C4-2B (cell line): ENCODE measurements around the gene PLEKHA8.

ENCODE experiments used
- H3K27ac ChIP-seq: fragments of 450-650 bp; 2 replicates; pipeline ENCODE4 v1.5.1; 2017
- CTCF ChIP-seq: fragments of 450-650 bp; conservative IDR thresholded peaks from 2 replicates; pipeline ENCODE4 v1.5.1; 2017; ENCODE audit warnings: mild to moderate bottlenecking
- ZFX ChIP-seq: fragments of 450-650 bp; IDR thresholded peaks from 2 replicates; pipeline ENCODE4 v1.6.1; 2017

PLEKHA8 gene

GRCh38 chr7:30144657-30145306 lies 116.6 kb downstream of the PLEKHA8 start:
- H3K27ac ChIP-seq = no peak overlapping the region
- no peak for TF ChIP-seq CTCF
- no peak for TF ChIP-seq ZFX

DNA sequence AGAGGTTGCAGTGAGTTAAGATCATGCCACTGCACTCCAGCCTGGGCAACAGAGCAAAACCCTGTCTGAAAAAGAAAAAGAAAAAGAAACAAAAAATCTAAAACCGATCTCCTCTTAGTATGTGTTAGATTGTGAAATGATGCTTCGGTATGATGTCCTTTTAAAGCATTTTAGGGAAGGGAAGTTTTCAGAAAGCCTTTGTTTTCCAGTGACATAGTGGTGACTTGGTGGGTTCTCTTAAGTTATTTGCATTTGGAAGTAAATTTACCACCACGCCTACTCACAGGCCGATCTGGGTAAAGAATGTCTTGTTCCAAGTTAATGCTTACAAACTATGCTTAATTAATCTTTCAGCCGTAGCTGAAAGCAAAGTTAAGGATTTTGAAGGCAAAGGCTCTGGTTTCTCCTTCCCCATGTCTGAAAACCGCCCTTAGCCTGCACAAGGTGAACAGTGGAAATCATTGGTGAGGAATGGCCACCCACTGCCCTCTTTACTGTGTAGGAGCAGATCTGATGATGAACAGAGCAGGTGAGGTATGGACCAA lies 117.3 kb downstream of the PLEKHA8 start:
- H3K27ac ChIP-seq = no peak overlapping the region
- TF ChIP-seq CTCF (no peak), ZFX (no peak)

GRCh38 chr7:30146127-30146612 lies 118.0 kb downstream of the PLEKHA8 start:
- no peak overlapping the region for H3K27ac ChIP-seq
- TF ChIP-seq ZFX = no peak
- no peak for TF ChIP-seq CTCF

DNA sequence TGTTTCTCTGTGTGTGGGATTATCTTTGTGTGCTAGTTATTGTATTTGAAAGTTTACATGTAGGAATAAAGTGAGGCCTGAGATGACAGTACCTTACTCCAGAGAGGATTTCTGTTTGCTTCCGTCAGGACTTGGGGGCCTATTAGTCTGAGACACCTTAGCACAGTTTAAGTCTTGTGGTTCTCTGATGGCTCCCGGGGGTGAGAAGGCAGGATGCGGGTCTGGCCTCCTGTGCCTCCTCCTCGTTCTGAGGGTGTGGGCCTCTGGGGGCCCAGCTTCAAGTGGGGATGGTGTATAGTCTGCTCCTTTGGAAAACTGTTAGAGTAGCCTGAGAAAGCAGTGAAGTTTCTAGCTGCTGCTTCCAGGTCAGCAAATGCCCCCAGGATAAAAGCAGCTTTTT lies 119.0 kb downstream of the PLEKHA8 start:
- no peak for TF ChIP-seq ZFX
- TF ChIP-seq CTCF = no peak
- no peak overlapping the region for H3K27ac ChIP-seq

- H3K27ac ChIP-seq = no peak overlapping the region
- TF ChIP-seq CTCF = no peak
- no peak for TF ChIP-seq ZFX
Observed at GRCh38 chr7:30147785-30148184, 119.6 kb downstream of the PLEKHA8 start.

DNA sequence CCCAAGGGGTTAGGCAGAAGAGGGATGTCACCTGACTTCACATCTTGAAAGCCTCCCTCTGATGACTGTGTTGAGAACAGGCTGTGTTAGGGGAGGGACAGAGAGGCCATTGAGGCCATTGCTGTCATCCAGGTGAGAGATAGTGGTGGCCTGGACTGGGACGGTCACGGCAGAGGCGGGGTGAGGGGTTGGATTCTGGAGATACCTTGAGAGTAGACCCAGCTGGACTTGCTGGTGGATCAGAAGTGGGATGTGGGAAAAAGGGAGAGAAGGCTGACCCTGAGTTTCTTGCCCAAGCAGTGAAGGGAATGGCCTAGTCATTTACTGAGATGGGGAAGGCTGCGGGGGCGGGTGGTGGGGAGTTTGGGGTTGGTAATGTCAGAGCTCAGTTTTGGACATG lies 120.2 kb downstream of the PLEKHA8 start:
- H3K27ac ChIP-seq = peak overlapping the region; percentile 12
- no peak for TF ChIP-seq ZFX
- no peak for TF ChIP-seq CTCF

GRCh38 chr7:30148951-30149459 lies 120.8 kb downstream of the PLEKHA8 start:
- H3K27ac ChIP-seq = peak overlapping the region; percentile 12

More at GRCh38 chr7:30148951-30149459, 120.8 kb downstream of the PLEKHA8 start:
- no peak for TF ChIP-seq ZFX
- TF ChIP-seq CTCF = no peak
